ENCODE measurements around the gene STS.

The STS gene

GRCh38 chrX:7188672-7189071, 41.2 kb downstream of the STS start:
- no peak for DNase-seq (ENCODE audit: low read depth)

- no peak for DNase-seq (ENCODE audit: low read depth)
Measured at GRCh38 chrX:7190157-7190556, 42.6 kb downstream of the STS start.

- no peak for DNase-seq (ENCODE audit: low read depth)
Measured at GRCh38 chrX:7191681-7192110, 44.2 kb downstream of the STS start.

GRCh38 chrX:7192871-7193270, 45.4 kb downstream of the STS start:
- no peak for DNase-seq (ENCODE audit: low read depth)

DNA sequence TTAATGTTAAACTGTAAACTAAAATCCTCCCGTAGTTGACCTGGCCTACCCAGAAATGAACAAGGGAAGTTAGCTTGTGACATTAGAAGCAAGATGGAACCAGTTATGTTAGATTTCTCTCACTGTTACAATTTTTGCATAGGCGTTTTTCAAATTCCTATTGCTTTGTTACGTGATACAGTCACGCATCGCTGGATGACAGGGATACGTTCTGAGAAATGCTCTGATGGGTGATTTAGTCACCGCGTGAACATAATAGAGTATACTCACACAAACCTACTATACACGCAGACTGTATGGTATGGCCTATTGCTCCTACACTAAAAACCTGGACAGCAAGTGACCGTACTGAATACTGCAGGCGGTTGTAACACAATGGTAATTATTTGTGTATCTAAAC, 47.1 kb downstream of the STS start:
- no peak for DNase-seq (ENCODE audit: low read depth)
